ENCODE results near the gene APOL5. TPM values are rescaled to one million over a fixed set of nuclear protein-coding genes. Genes with fewer than 3 reads are reported as not detected.
"Not testable (repeated sequence)": the region's sequence is repeated elsewhere in the genome, so short reads cannot be mapped to it uniquely, and the experiment has no call there.

Gene APOL5, protein sequence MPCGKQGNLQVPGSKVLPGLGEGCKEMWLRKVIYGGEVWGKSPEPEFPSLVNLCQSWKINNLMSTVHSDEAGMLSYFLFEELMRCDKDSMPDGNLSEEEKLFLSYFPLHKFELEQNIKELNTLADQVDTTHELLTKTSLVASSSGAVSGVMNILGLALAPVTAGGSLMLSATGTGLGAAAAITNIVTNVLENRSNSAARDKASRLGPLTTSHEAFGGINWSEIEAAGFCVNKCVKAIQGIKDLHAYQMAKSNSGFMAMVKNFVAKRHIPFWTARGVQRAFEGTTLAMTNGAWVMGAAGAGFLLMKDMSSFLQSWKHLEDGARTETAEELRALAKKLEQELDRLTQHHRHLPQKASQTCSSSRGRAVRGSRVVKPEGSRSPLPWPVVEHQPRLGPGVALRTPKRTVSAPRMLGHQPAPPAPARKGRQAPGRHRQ
- total RNA-seq (2022) (not detected in 2 replicates), Bru-seq, nascent RNA (not detected), BruChase-seq, experiment 1, labeled RNA remaining after a 6-hour chase (percentile 3 among the genes with signal in this experiment), BruChase-seq, experiment 2, labeled RNA remaining after a 2-hour chase (not detected)
- long read RNA-seq, result 0 reads

DNA sequence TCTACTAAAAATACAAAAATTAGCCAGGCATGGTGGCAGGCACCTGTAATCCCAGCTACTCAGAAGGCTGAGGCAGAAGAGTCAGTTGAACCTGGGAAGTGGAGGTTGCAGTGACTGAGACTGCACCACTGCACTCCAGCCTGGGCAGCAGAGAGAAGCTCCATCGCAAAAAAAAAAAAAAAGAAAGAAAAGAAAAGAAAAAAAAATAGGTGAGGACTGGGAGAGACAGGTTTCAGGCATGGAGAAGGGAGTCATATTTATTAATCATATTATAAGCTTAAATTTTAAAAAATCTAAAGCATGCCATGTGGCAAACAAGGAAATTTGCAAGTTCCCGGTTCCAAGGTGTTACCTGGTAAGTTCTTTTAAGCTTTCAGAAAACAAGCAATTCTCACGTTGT is at the start of gene APOL5:
Gene APOL5 (plus strand): TSS at position 301 of the 400 bp plus-strand sequence. CDS start 0 bp downstream, at position 301.
- ChIA-PET POLR2A (no interaction called here), CTCF (no interaction called here)
- no peaks in the 10 kb centered on the region for H3K36me3 Mint-ChIP-seq (ENCODE audit: insufficient read depth, unreplicated experiment)
- H3K9me3 Mint-ChIP-seq (ENCODE audit: unreplicated experiment), result peaks cover 8% of the 10 kb centered on the region
- H3K4me1 Mint-ChIP-seq (ENCODE audit: insufficient read depth, unreplicated experiment), result no peaks in the 10 kb centered on the region
- TF ChIP-seq, protein P1, sequence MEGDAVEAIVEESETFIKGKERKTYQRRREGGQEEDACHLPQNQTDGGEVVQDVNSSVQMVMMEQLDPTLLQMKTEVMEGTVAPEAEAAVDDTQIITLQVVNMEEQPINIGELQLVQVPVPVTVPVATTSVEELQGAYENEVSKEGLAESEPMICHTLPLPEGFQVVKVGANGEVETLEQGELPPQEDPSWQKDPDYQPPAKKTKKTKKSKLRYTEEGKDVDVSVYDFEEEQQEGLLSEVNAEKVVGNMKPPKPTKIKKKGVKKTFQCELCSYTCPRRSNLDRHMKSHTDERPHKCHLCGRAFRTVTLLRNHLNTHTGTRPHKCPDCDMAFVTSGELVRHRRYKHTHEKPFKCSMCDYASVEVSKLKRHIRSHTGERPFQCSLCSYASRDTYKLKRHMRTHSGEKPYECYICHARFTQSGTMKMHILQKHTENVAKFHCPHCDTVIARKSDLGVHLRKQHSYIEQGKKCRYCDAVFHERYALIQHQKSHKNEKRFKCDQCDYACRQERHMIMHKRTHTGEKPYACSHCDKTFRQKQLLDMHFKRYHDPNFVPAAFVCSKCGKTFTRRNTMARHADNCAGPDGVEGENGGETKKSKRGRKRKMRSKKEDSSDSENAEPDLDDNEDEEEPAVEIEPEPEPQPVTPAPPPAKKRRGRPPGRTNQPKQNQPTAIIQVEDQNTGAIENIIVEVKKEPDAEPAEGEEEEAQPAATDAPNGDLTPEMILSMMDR (IDR thresholded peaks at IDR 0.05; ENCODE audit: unreplicated experiment), result no peak
- DNase-seq (ENCODE audit: unreplicated experiment), result no peak
- no peaks in the 10 kb centered on the region for H3K27me3 Mint-ChIP-seq (ENCODE audit: insufficient read depth, unreplicated experiment)
- intact Hi-C loops (cut with micrococcal nuclease), result no loop called here
- H3K4me3 Mint-ChIP-seq (ENCODE audit: unreplicated experiment), result no peak within 1 kb of the TSS
- no peak within 1 kb of the TSS for H3K27ac Mint-ChIP-seq (ENCODE audit: low read depth, unreplicated experiment)
- no TSS peak for BruUV-seq (replicated peaks)

DNA sequence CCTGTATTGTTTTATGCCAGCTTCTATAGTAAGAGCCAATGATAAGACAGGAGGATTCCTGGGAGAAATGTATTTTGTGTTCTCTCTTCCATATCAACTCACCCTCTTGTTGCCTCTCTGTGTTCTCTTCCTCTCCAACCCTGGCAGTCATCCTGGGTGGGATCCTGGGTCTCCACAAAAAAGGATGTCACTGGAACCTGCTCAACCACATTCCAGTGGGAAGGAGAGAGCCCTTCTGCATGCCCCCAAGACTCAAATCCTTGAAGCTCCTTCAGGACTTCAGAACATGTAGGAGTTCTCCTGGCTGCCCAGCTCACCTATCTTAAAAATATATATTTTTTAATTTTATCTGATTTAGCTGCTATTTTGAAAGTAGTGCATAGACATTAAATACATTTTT is 43.3 kb upstream of the APOL5 start:
- Mint-ChIP-seq H3K9me3 (ENCODE audit: unreplicated experiment) (no peaks in the 10 kb centered on the region), H3K36me3 (ENCODE audit: insufficient read depth, unreplicated experiment) (no peaks in the 10 kb centered on the region), H3K4me1 (ENCODE audit: insufficient read depth, unreplicated experiment) (no peaks in the 10 kb centered on the region), H3K27ac (ENCODE audit: low read depth, unreplicated experiment) (no peak overlapping the region), H3K4me3 (ENCODE audit: unreplicated experiment) (no peak overlapping the region), H3K27me3 (ENCODE audit: insufficient read depth, unreplicated experiment) (no peaks in the 10 kb centered on the region)
- no TSS peak for BruUV-seq (replicated peaks)
- CTCF ChIA-PET, result no interaction called here
- intact Hi-C loops (cut with micrococcal nuclease), result no loop called here
- POLR2A ChIA-PET, result interaction anchor here (0.6 kb wide), 1 partner anchor 87 kb away, joined by 5 read pairs; no protein-coding TSS in a partner anchor
- TF ChIP-seq, protein P1 (IDR thresholded peaks at IDR 0.05; ENCODE audit: unreplicated experiment), result no peak
- no peak for DNase-seq (ENCODE audit: unreplicated experiment)

DNA sequence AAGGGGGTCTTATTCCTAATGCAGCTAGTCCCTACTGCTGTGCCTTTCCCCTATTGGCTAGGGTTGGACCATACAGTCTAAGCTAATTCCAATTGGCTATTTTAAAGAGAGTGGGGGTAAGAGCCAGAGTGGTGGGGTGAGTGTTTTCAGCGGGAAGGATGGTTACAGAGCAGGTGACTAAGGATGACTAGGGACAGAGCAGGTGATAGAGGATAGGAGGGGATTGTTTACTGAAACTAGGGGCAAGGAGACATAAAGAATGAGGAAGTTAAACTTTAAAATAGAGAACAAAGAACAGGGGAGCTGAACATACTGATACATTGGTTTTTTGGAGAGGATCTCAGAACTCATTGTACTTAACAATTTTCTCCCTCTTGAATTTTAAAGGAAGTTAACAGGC is 41.6 kb upstream of the APOL5 start:
- H3K27me3 Mint-ChIP-seq (ENCODE audit: insufficient read depth, unreplicated experiment); H3K9me3 Mint-ChIP-seq (ENCODE audit: unreplicated experiment); intact Hi-C loops (cut with micrococcal nuclease); H3K4me3 Mint-ChIP-seq (ENCODE audit: unreplicated experiment); DNase-seq (ENCODE audit: unreplicated experiment); H3K27ac Mint-ChIP-seq (ENCODE audit: low read depth, unreplicated experiment); BruUV-seq (replicated peaks); H3K4me1 Mint-ChIP-seq (ENCODE audit: insufficient read depth, unreplicated experiment); POLR2A ChIA-PET; H3K36me3 Mint-ChIP-seq (ENCODE audit: insufficient read depth, unreplicated experiment): not testable (repeated sequence)
- CTCF ChIA-PET, result interaction anchor here (1.0 kb wide), 1 partner anchor 65 kb away, joined by 3 read pairs; no protein-coding TSS in a partner anchor

DNA sequence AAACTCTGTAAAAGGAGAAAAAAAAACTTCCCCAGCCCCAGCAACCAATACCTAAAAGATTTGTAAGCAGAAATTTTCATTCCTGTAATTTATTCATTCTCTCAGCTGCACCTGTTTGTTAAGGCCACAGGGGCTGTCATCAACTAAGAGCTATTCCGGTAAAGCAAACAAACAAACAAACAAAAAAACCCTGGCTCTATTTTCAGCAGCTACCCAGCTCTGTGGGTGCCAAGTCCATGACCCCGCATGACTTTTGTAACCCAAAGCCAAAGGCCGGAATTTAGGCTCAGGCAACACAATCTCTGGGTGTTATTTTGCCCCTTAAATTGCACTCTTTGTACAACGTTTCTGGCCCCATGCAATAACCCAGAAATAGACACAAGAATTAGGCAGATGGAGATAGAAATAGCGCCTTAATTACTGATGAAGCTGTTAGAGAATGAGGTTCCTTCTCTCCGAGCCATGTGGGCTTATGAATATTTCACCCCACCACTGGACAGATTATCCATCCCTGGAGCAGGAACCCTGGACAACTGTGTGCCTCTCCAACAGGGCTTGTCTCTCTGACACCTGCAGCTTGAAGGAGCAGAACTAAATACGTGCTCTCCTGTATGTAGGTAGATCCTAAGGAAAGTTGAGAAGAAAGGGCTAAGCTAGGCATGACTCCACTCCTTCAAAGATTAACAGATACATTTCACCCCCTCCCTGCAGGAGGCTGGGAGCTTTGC is 40.0 kb upstream of the APOL5 start:
- no peak for DNase-seq (ENCODE audit: unreplicated experiment)
- no peaks in the 10 kb centered on the region for H3K27me3 Mint-ChIP-seq (ENCODE audit: insufficient read depth, unreplicated experiment)
- H3K27ac Mint-ChIP-seq (ENCODE audit: low read depth, unreplicated experiment), result no peak overlapping the region
- intact Hi-C loops (cut with micrococcal nuclease), result no loop called here
- H3K4me3 Mint-ChIP-seq (ENCODE audit: unreplicated experiment), result no peak overlapping the region
- ChIA-PET POLR2A (interaction anchor here (0.6 kb wide), 1 partner anchor 43 kb away, joined by 3 read pairs; no protein-coding TSS in a partner anchor), CTCF (interaction anchor here (0.8 kb wide), 1 partner anchor 257 kb away, joined by 3 read pairs; no protein-coding TSS in a partner anchor)
- BruUV-seq (replicated peaks), result no TSS peak
- TF ChIP-seq, protein P1 (IDR thresholded peaks at IDR 0.05; ENCODE audit: unreplicated experiment), result no peak
- H3K36me3 Mint-ChIP-seq (ENCODE audit: insufficient read depth, unreplicated experiment), result no peaks in the 10 kb centered on the region
- no peaks in the 10 kb centered on the region for H3K9me3 Mint-ChIP-seq (ENCODE audit: unreplicated experiment)
- H3K4me1 Mint-ChIP-seq (ENCODE audit: insufficient read depth, unreplicated experiment), result no peaks in the 10 kb centered on the region
